22Rv1 (cell line): Measurements from ENCODE around the gene ACTR3.
"Not testable (repeated sequence)": the region's sequence is repeated elsewhere in the genome, so short reads cannot be mapped to it uniquely, and the experiment has no call there.

Experiments
- H3K27ac ChIP-seq: fragments of 450-650 bp; 2 replicates; pipeline ENCODE4 v1.5.1; 2017
- ZFX ChIP-seq: fragments of 450-650 bp; IDR thresholded peaks from 2 replicates; pipeline ENCODE4 v1.6.1; 2017; ENCODE audit warnings: antibody characterized with exemption, borderline replicate concordance
- TF ChIP-seq, protein P1 (sequence below): fragments of 450-650 bp; IDR thresholded peaks from 2 replicates; pipeline ENCODE4 v1.5.1; 2017; ENCODE audit warnings: mild to moderate bottlenecking

ACTR3 gene

DNA sequence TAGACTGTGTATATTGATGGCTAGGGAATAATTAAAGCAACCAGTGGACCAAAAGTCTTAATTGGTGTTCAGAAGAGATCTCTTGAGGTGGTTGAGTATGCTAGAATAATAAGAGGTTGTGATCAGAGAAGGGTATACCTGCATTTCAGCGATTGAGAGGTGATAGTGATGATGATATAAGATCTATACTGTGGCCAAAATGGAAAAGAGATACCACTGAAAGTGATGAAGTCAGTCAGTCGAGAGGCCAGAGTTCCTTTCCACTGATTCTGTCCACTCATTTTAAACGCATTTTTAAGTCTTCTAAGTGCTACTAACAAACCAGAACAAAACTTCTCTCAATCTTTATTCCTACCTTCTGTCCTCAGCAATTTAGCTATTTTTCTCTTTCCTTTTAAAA, 32.9 kb downstream of the ACTR3 start:
- TF ChIP-seq ZFX, result no peak
- TF ChIP-seq, protein P1, sequence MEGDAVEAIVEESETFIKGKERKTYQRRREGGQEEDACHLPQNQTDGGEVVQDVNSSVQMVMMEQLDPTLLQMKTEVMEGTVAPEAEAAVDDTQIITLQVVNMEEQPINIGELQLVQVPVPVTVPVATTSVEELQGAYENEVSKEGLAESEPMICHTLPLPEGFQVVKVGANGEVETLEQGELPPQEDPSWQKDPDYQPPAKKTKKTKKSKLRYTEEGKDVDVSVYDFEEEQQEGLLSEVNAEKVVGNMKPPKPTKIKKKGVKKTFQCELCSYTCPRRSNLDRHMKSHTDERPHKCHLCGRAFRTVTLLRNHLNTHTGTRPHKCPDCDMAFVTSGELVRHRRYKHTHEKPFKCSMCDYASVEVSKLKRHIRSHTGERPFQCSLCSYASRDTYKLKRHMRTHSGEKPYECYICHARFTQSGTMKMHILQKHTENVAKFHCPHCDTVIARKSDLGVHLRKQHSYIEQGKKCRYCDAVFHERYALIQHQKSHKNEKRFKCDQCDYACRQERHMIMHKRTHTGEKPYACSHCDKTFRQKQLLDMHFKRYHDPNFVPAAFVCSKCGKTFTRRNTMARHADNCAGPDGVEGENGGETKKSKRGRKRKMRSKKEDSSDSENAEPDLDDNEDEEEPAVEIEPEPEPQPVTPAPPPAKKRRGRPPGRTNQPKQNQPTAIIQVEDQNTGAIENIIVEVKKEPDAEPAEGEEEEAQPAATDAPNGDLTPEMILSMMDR, result no peak
- H3K27ac ChIP-seq, result no peak overlapping the region

DNA sequence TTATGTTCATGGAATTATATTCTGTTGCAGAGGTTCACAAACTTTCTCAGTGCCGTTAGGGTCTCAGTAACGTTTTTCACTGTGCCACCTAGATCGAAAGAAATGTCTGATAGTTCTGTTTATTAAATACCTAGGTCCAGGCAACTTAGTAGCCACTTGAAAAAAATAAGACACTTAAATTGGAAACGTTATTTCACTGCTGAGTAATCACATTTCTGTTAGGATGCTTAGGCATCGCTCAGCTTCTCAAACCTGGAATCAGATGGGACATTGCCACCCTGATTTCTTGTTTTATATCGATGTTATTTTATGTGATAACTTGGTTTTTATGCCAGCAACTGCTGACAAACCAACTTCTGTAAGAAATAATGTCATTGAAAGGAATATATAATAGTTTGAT, 36.0 kb downstream of the ACTR3 start:
- TF ChIP-seq, protein P1, result no peak
- TF ChIP-seq ZFX, result no peak
- H3K27ac ChIP-seq, result no peak overlapping the region

DNA sequence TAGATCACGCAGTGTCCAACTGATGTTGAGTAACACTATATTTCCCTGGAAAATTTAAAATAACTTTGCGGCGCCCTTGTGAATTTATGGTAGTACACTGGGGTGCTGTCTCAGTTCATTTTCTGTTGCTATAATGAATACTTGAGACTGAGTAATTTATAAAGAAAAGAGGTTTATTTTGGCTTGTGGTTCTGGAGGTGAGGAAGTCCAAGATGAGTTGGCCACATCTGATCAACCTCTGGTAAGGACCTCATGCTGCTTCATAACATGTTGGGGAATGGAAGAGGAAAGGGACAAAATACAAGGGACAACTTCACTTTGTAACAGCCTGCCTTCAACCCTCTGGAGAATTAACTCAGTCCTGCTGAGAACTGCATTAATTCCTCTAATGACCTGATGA, 36.4 kb downstream of the ACTR3 start:
- H3K27ac ChIP-seq, result no peak overlapping the region
- TF ChIP-seq ZFX, result no peak
- TF ChIP-seq, protein P1, result no peak

DNA sequence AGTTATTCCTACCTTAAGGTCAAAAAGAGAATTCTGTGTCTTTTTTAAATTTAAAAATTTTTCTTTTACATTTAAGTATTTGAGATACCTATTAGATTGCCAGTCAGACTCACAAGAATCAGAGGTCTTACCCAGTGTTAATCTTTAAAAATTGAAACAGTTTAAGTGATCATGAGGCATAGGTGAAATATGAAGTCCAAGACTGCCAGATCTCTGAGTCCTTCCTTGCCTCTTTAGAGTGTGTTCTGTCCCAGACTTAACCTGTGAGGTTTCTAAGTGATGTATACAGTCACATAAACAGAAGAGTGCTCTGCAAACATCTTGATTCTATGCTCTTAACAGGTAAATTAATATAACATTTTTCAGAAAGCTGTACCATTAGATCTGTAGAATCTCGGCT, 40.6 kb downstream of the ACTR3 start:
- H3K27ac ChIP-seq, result no peak overlapping the region
- no peak for TF ChIP-seq ZFX
- TF ChIP-seq, protein P1, result no peak

DNA sequence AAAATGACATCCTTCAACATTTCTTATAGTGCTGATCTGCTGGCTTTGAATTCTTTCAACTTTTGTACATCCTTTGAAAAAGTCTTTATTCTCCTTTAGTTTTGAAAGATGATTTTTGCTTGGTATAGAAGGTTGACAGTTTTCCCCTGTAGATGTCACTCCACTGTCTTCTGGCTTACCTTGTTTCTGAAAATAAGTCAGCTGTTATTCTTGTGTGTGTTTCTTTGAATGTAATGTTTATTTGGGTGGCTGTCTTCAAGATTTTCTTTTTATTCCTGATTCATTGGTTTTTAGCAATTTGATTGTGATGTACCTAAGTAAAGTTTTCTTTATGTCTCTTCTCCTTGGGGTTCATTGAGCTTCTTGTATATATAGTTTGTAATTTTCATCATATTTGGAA, 47.6 kb downstream of the ACTR3 start:
- TF ChIP-seq, protein P1, result no peak
- TF ChIP-seq ZFX, result no peak
- H3K27ac ChIP-seq, result no peak overlapping the region

DNA sequence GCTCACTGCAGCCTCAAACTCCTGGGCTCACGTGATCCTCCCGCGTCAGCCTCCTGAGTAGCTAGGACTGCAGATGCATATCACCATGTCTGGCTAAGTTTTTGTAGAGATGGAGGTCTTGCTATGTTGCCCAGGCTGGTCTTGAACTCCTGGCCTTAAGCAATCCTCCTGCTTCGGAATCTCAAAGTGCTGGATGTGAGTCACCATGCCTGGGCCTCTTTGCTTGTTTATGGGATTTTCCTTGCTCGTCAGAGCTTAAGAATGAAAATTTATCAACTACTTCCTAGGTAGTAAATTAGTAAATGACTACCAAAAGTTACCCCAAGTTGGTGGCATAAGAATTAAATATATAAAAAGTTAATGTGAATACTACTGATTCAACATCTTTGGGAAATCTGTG, 51.0 kb downstream of the ACTR3 start:
- TF ChIP-seq, protein P1, result no peak
- TF ChIP-seq ZFX, result no peak
- no peak overlapping the region for H3K27ac ChIP-seq

DNA sequence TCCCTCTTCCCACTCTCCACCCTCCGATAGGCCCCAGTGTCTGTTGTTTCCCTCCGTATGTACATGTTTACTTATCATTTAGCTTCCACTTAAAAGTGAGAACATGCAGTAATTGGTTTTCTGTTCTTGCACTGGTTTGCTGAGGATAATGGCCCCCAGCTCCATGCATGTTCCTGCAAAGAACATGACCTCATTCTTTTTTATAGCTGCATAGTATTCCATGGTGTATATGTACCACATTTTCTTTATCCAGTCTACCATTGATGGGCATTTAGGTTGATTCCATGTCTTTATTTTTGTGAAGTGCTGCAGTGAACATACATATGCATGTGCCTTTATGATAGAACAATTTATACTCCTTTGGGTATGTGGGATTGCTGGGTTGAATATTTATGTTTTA, 55.9 kb downstream of the ACTR3 start:
- H3K27ac ChIP-seq, result not testable (repeated sequence)

DNA sequence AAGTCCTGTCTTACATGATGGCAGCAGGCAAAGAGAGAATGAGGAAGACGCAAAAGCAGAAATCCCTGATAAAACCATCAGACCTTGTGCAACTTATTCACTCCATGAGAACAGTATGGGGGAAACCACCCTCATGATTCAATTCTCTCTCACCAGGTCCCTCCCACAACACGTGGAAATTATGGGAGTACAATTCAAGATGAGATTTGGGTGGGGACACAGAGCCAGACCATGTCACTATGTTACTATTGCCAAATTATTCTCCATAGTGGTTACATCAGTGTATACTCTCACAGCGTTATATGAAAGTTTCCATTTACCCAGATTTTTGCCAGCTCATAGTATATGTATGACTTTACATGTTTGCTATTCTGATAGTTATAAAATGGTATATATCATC, 61.0 kb downstream of the ACTR3 start:
- not testable (repeated sequence) for H3K27ac ChIP-seq

DNA sequence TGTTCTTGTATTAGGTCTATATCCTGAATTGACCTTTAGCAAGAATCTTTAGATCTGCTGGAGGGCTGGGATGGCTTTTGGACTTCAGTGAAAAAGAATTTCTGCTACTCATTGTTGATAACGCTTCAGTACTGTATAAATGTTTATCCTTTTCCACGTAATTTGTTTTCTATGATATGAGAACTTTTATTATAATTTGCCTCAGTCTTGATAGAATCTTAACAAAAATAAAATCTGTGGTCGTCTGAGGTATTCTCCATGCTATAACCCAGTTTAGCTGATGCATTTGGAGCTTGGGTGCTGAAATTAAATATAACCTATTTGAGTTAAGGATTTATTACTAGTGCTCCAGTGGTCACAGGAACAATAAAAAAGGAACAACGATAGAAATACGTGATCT, 71.1 kb downstream of the ACTR3 start:
- no peak for TF ChIP-seq ZFX
- TF ChIP-seq, protein P1, result no peak
- H3K27ac ChIP-seq, result no peak overlapping the region
